Right lobe of liver (tissue), 4 donors: ENCODE results near the gene CGB3.

Source experiments
- POLR2A ChIP-seq: fragments of 450-650 bp; IDR thresholded peaks from one replicate; pipeline ENCODE4 v1.6.1; 2017; ENCODE audit warnings: antibody characterized with exemption, mild to moderate bottlenecking
- TF ChIP-seq, protein P1 (sequence below), 4 donors: fragments of 200-600 bp in 3 of 4; fragments of 450-650 bp in 1 of 4; IDR thresholded peaks; one replicate each; pipeline versions ENCODE4 v1.5.1 to v1.8.0; 2016 to 2022; ENCODE audit warnings: antibody characterized with exemption in 4 of 4, mild to moderate bottlenecking in 2 of 4
- donor health status: DM: no; HTN: no; CAD: no.
- donor health status: DM: no; HTN: no; CAD: no.
- donor health status: DM: no; HTN: yes; CAD: no.

GRCh38 chr19:49020931-49021895 lies 2.9 kb downstream of the CGB3 start:
- TF ChIP-seq, protein P1, sequence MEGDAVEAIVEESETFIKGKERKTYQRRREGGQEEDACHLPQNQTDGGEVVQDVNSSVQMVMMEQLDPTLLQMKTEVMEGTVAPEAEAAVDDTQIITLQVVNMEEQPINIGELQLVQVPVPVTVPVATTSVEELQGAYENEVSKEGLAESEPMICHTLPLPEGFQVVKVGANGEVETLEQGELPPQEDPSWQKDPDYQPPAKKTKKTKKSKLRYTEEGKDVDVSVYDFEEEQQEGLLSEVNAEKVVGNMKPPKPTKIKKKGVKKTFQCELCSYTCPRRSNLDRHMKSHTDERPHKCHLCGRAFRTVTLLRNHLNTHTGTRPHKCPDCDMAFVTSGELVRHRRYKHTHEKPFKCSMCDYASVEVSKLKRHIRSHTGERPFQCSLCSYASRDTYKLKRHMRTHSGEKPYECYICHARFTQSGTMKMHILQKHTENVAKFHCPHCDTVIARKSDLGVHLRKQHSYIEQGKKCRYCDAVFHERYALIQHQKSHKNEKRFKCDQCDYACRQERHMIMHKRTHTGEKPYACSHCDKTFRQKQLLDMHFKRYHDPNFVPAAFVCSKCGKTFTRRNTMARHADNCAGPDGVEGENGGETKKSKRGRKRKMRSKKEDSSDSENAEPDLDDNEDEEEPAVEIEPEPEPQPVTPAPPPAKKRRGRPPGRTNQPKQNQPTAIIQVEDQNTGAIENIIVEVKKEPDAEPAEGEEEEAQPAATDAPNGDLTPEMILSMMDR (IDR thresholded peaks at IDR 0.05): no peak
- TF ChIP-seq POLR2A: no peak
